H9 (cell line): Measurements from ENCODE around the gene SNRNP25. TPM values are rescaled to one million over a fixed set of nuclear protein-coding genes. Genes with fewer than 3 reads are reported as not detected.

Experiments used
- DNase-seq: peaks from one replicate; pipeline ENCODE4 v3.0.0-alpha.2; 2017
- H2AFZ ChIP-seq: one replicate; pipeline ENCODE4 v1.6.1; 2013; ENCODE audit warnings: mild to moderate bottlenecking, low read length, control low read depth, moderate library complexity
- H2AK5ac ChIP-seq: 2 replicates; pipeline ENCODE4 v1.6.1; 2013; ENCODE audit warnings: low read length, control low read depth, mixed read lengths; ENCODE audit not compliant: insufficient read length
- H2BK120ac ChIP-seq: one replicate; pipeline ENCODE4 v1.6.1; 2013; ENCODE audit warnings: low read depth, mild to moderate bottlenecking, low read length, control low read depth, inconsistent platforms; ENCODE audit not compliant: poor library complexity, severe bottlenecking
- H2BK12ac ChIP-seq: 2 replicates; pipeline ENCODE4 v1.6.1; 2013; ENCODE audit warnings: low read length, control low read depth, mixed read lengths, low read depth; ENCODE audit not compliant: insufficient read length
- H2BK15ac ChIP-seq: 2 replicates; pipeline ENCODE4 v1.6.1; 2013; ENCODE audit warnings: low read depth, low read length, control low read depth
- H2BK20ac ChIP-seq: one replicate; pipeline ENCODE4 v1.6.1; 2013; ENCODE audit warnings: low read depth, mild to moderate bottlenecking, low read length, control low read depth, inconsistent platforms; ENCODE audit not compliant: poor library complexity, severe bottlenecking
- H2BK5ac ChIP-seq: 2 replicates; pipeline ENCODE4 v1.6.1; 2013; ENCODE audit warnings: low read length, control low read depth, mixed read lengths; ENCODE audit not compliant: insufficient read length
- H3K14ac ChIP-seq: 2 replicates; pipeline ENCODE4 v1.6.1; 2013; ENCODE audit warnings: low read length, control low read depth; ENCODE audit not compliant: insufficient read depth
- H3K18ac ChIP-seq: 2 replicates; pipeline ENCODE4 v1.6.1; 2013; ENCODE audit warnings: low read depth, mild to moderate bottlenecking, mixed read lengths, low read length, control low read depth; ENCODE audit not compliant: insufficient read length
- H3K23ac ChIP-seq: 2 replicates; pipeline ENCODE4 v1.6.1; 2013; ENCODE audit warnings: low read length, control low read depth, mixed read lengths, low read depth; ENCODE audit not compliant: insufficient read length
- H3K23me2 ChIP-seq: 2 replicates; pipeline ENCODE4 v1.6.1; 2013; ENCODE audit warnings: low read depth, mild to moderate bottlenecking, mixed read lengths, low read length, control low read depth; ENCODE audit not compliant: insufficient read length, poor library complexity, severe bottlenecking
- H3K27ac ChIP-seq: 2 replicates; pipeline ENCODE4 v1.5.1; 2013; ENCODE audit warnings: low read length, control low read depth, mixed read lengths, low read depth; ENCODE audit not compliant: insufficient read length
- H3K27me3 ChIP-seq: 2 replicates; pipeline ENCODE4 v1.6.1; 2013; ENCODE audit warnings: low read length, control low read depth, inconsistent platforms; ENCODE audit not compliant: insufficient read depth
- H3K4ac ChIP-seq: 2 replicates; pipeline ENCODE4 v1.6.1; 2013; ENCODE audit warnings: low read depth, mild to moderate bottlenecking, control low read depth, inconsistent platforms, low read length, moderate library complexity
- H3K4me1 ChIP-seq: 2 replicates; pipeline ENCODE4 v1.6.1; 2013; ENCODE audit warnings: low read length, control low read depth, inconsistent platforms; ENCODE audit not compliant: insufficient read depth
- H3K4me2 ChIP-seq: 2 replicates; pipeline ENCODE4 v1.6.1; 2013; ENCODE audit warnings: low read length, control low read depth, mixed read lengths; ENCODE audit not compliant: insufficient read length, insufficient read depth
- H3K56ac ChIP-seq: 2 replicates; pipeline ENCODE4 v1.6.1; 2013; ENCODE audit warnings: low read depth, mild to moderate bottlenecking, mixed read lengths, low read length, control low read depth; ENCODE audit not compliant: insufficient read length
- H3K79me1 ChIP-seq: 2 replicates; pipeline ENCODE4 v1.6.1; 2013; ENCODE audit warnings: low read depth, mild to moderate bottlenecking, moderate library complexity, low read length, control low read depth, inconsistent platforms; ENCODE audit not compliant: insufficient read depth, poor library complexity, severe bottlenecking
- H3K79me2 ChIP-seq: 2 replicates; pipeline ENCODE4 v1.6.1; 2013; ENCODE audit warnings: low read length, control low read depth, inconsistent platforms; ENCODE audit not compliant: insufficient read depth
- H3K9ac ChIP-seq: 2 replicates; pipeline ENCODE4 v1.6.1; 2013; ENCODE audit warnings: low read length, control low read depth, mixed read lengths; ENCODE audit not compliant: insufficient read length; ENCODE audit errors: extremely low read depth
- H3K9me3 ChIP-seq: one replicate; pipeline ENCODE4 v1.6.1; 2013; ENCODE audit warnings: low read depth, low read length, inconsistent platforms; ENCODE audit not compliant: control insufficient read depth
- H3T11ph ChIP-seq: one replicate; pipeline ENCODE4 v1.6.1; 2013; ENCODE audit warnings: mild to moderate bottlenecking, low read length, control low read depth, inconsistent platforms
- H4K20me1 ChIP-seq: one replicate; pipeline ENCODE4 v1.6.1; 2013; ENCODE audit not compliant: control insufficient read depth, insufficient read length, insufficient read depth
- H4K5ac ChIP-seq: 2 replicates; pipeline ENCODE4 v1.6.1; 2013; ENCODE audit warnings: low read depth, mild to moderate bottlenecking, mixed read lengths, low read length, control low read depth; ENCODE audit not compliant: insufficient read length
- H4K8ac ChIP-seq: replicated peaks from 2 replicates; pipeline ENCODE4 v1.6.1; 2013; ENCODE audit warnings: low read length, control low read depth, mixed read lengths, low read depth; ENCODE audit not compliant: insufficient read length
- H4K91ac ChIP-seq: 2 replicates; pipeline ENCODE4 v1.6.1; 2013; ENCODE audit warnings: low read depth, mild to moderate bottlenecking, moderate library complexity, mixed read lengths, low read length, control low read depth; ENCODE audit not compliant: insufficient read length
- H3K27ac Mint-ChIP-seq, 3 experiments: 2 replicates in 2 of 3; 3 replicates in 1 of 3; pipeline ENCODE4 v1.8.0; 2020 to 2021; ENCODE audit warnings: mixed read lengths in 3 of 3, mild to moderate bottlenecking in 1 of 3, moderate library complexity in 1 of 3
- H3K27me3 Mint-ChIP-seq: 2 replicates; pipeline ENCODE4 v1.8.0; 2021; ENCODE audit warnings: low read depth, mild to moderate bottlenecking, moderate library complexity, mixed read lengths
- H3K36me3 Mint-ChIP-seq, 3 experiments: 2 replicates in 2 of 3; 3 replicates in 1 of 3; pipeline ENCODE4 v1.8.0; 2020 to 2021; ENCODE audit warnings: low read depth in 3 of 3, mixed read lengths in 3 of 3; ENCODE audit not compliant: insufficient read depth in 1 of 3
- H3K4me1 Mint-ChIP-seq, 2 experiments: 2 replicates each; pipeline ENCODE4 v1.8.0; 2020; ENCODE audit warnings: mixed read lengths in 2 of 2
- H3K4me3 Mint-ChIP-seq, 2 experiments: 2 replicates in 1 of 2; 3 replicates in 1 of 2; pipeline ENCODE4 v1.8.0; 2020 to 2021; ENCODE audit warnings: mild to moderate bottlenecking in 2 of 2, mixed read lengths in 2 of 2, moderate library complexity in 1 of 2
- H3K9me3 Mint-ChIP-seq, 2 experiments: 2 replicates in 1 of 2; 3 replicates in 1 of 2; pipeline ENCODE4 v1.8.0; 2020; ENCODE audit warnings: mild to moderate bottlenecking in 2 of 2, mixed read lengths in 2 of 2, moderate library complexity in 1 of 2
- CTCF ChIP-seq: fragments of 200-600 bp; sonication (generic); conservative IDR thresholded peaks from 3 replicates; pipeline ENCODE4 v1.8.0; 2021; ENCODE audit warnings: antibody characterized with exemption, mild to moderate bottlenecking
- WGBS: extraction: QIAGEN DNeasy Blood & Tissue Kit; methylation state at CpG from one replicate; pipeline ENCODE4 v1.1.7; 2013; ENCODE audit warnings: missing lambda C conversion rate, low lambda C conversion rate, mixed read lengths; ENCODE audit not compliant: insufficient read length; ENCODE audit errors: extremely low coverage; 5-methylcytosine and 5-hydroxymethylcytosine counted together
- total RNA-seq: library from RNA; stranded (reverse); gene quantifications from 2 replicates; pipeline ENCODE4 v1.2.1, GENCODE V29; 2021

SNRNP25 gene
- total RNA-seq, 1 experiment from 2014 or later, result 78.5 TPM

- Mint-ChIP-seq H3K27me3 (peaks cover 1% of the 10 kb centered on the region), H3K36me3 (peaks cover 0 to 11% (median 10%) of the 10 kb centered on the region in 3 experiments; a peak in 6 of 7 replicates), H3K4me3 (peak overlapping the region; percentile 56 to 74; a peak in 3 of 5 replicates), H3K9me3 (no peaks in the 10 kb centered on the region), H3K27ac (no peak overlapping the region; a peak in 1 of 7 replicates), H3K4me1 (peaks cover 34 to 48% of the 10 kb centered on the region in 2 experiments)
- peaks cover 12% of the 10 kb centered on the region for H3K23me2 ChIP-seq
- no peak overlapping the region for H3K27ac ChIP-seq
- H4K20me1 ChIP-seq, result peaks cover 4% of the 10 kb centered on the region
- no peak overlapping the region for H3T11ph ChIP-seq
- H3K56ac ChIP-seq, result no peak overlapping the region
- no peak overlapping the region for H2AFZ ChIP-seq
- no peaks in the 10 kb centered on the region for H3K79me2 ChIP-seq
- DNase-seq, result no peak
- peak overlapping the region; percentile 33 for H3K4me2 ChIP-seq
- H2BK5ac ChIP-seq, result no peak overlapping the region
- H2AK5ac ChIP-seq, result no peak overlapping the region
- no peak overlapping the region for H2BK120ac ChIP-seq
- H3K4ac ChIP-seq, result no peak overlapping the region
- no peak overlapping the region for H3K23ac ChIP-seq
- no peak overlapping the region for H4K8ac ChIP-seq
- no peak overlapping the region for H4K5ac ChIP-seq
- no peaks in the 10 kb centered on the region for H3K79me1 ChIP-seq
- no peak overlapping the region for H3K18ac ChIP-seq
- peaks cover 6% of the 10 kb centered on the region; the same call in 1 of the 2 replicates for H3K4me1 ChIP-seq
- no CpG with 5 or more reads among the region's 13 CpGs for WGBS
- H2BK15ac ChIP-seq, result no peak overlapping the region
- H3K9me3 ChIP-seq, result no peaks in the 10 kb centered on the region
- no peaks in the 10 kb centered on the region for H3K27me3 ChIP-seq
- no peak overlapping the region for H3K9ac ChIP-seq
- H2BK20ac ChIP-seq, result no peak overlapping the region
- H2BK12ac ChIP-seq, result no peak overlapping the region
- TF ChIP-seq CTCF, result no peak
- H3K14ac ChIP-seq, result no peak overlapping the region
- no peak overlapping the region for H4K91ac ChIP-seq
These were observed 23.1 kb downstream of the SNRNP25 start for GRCh38 chr16:76535-77272.
